GM12878 (cell line): ENCODE measurements around the gene LRIG3. TPM values are rescaled to one million over a fixed set of nuclear protein-coding genes. Genes with fewer than 3 reads are reported as not detected.

Experiments
- ATAC-seq: fragments of 200-7000 bp; cut with Tn5 transposase; 3 replicates; pipeline ENCODE4 v1.9.1; 2020; ENCODE audit warnings: mild to moderate bottlenecking, moderate library complexity
- BruUV-seq: library from RNA; stranded (reverse); fragments of 400-500 nt; replicated peaks from 2 replicates; lab custom pipeline; 2021; lab: Mats Ljungman, UMichigan
- CTCF ChIA-PET: fragments of 300-600 bp; sonication (Branson Sonifier 250); formaldehyde crosslinking; extraction: SDS; loops from one replicate; lab custom pipeline; 2021; ENCODE audit warnings: inconsistent platforms; lab: Yijun Ruan, JAX
- POLR2A ChIA-PET: fragments of 350-600 bp; formaldehyde crosslinking; extraction: SDS; loops from one replicate; lab custom pipeline; 2021; ENCODE audit warnings: inconsistent platforms; lab: Charles Lee
- RAD21 ChIA-PET: fragments of 300-600 bp; sonication (Branson Sonifier 250); formaldehyde crosslinking; loops from one replicate; lab custom pipeline; 2023; ENCODE audit warnings: antibody characterized with exemption; ENCODE audit not compliant: unreplicated experiment; lab: Charles Lee
- SMC1A ChIA-PET: fragments of 300-600 bp; sonication (Branson Sonifier 250); formaldehyde crosslinking; loops from one replicate; lab custom pipeline; 2023; ENCODE audit not compliant: unreplicated experiment, uncharacterized antibody; lab: Charles Lee
- DNase-seq: peaks from one replicate; pipeline ENCODE4 v3.0.0-alpha.2; 2011; ENCODE audit warnings: low read depth, low spot score
- FAIRE-seq: peaks from 3 replicates; lab custom pipeline; 2011; peaks lifted over from hg19 to GRCh38; lab: Jason Lieb, UNC
- H2AFZ ChIP-seq: 2 replicates; pipeline ENCODE4 v1.6.0; 2011; ENCODE audit warnings: low read depth, low read length, control low read depth; ENCODE audit not compliant: control insufficient read depth
- H3K27ac ChIP-seq: 2 replicates; pipeline ENCODE4 v1.5.1; 2011; ENCODE audit warnings: control low read depth; ENCODE audit not compliant: control insufficient read depth, insufficient read depth
- H3K27me3 ChIP-seq, 2 experiments: replicated peaks in 1 of 2; 2 replicates each; pipeline versions ENCODE4 v1.6.0 to v1.6.1; 2011; ENCODE audit warnings: low read length in 1 of 2; ENCODE audit not compliant: control insufficient read depth in 2 of 2, insufficient read depth in 2 of 2
- H3K36me3 ChIP-seq, 2 experiments: 2 replicates each; pipeline ENCODE4 v1.5.1; 2011; ENCODE audit warnings: low read length in 1 of 2; ENCODE audit not compliant: control insufficient read depth in 2 of 2, insufficient read depth in 2 of 2
- H3K4me1 ChIP-seq: 2 replicates; pipeline ENCODE4 v1.6.1; 2011; ENCODE audit warnings: mild to moderate bottlenecking, low read length, moderate library complexity, mixed read lengths; ENCODE audit not compliant: control insufficient read depth, insufficient read depth
- H3K4me2 ChIP-seq: 2 replicates; pipeline ENCODE4 v1.6.0; 2011; ENCODE audit warnings: control low read depth; ENCODE audit not compliant: control insufficient read depth, insufficient read depth
- H3K4me3 ChIP-seq: fragments of 200-600 bp; sonication (generic); 2 replicates; pipeline ENCODE4 v1.5.1; 2016
- H3K79me2 ChIP-seq: 2 replicates; pipeline ENCODE4 v1.6.0; 2011; ENCODE audit warnings: low read length; ENCODE audit not compliant: control insufficient read depth, insufficient read depth
- H3K9ac ChIP-seq: 2 replicates; pipeline ENCODE4 v1.8.0; 2011; ENCODE audit warnings: low read length, control low read depth, mixed read lengths; ENCODE audit not compliant: control insufficient read depth, insufficient read depth
- H3K9me3 ChIP-seq: replicated peaks from 3 replicates; pipeline ENCODE4 v1.5.1; 2011; ENCODE audit warnings: mild to moderate bottlenecking, low read length; ENCODE audit not compliant: control insufficient read depth, insufficient read depth
- H4K20me1 ChIP-seq: 2 replicates; pipeline ENCODE4 v1.6.0; 2011; ENCODE audit not compliant: control insufficient read depth, insufficient read depth
- GABPA ChIP-seq: IDR thresholded peaks from 2 replicates; pipeline ENCODE4 v1.6.1; 2014; ENCODE audit warnings: antibody characterized with exemption, low read depth, mild to moderate bottlenecking, inconsistent platforms
- GATAD2B ChIP-seq: fragments of 450-650 bp; conservative IDR thresholded peaks from 2 replicates; pipeline ENCODE4 v1.6.1; 2017; ENCODE audit warnings: low read depth, mild to moderate bottlenecking, moderate library complexity
- IRF5 ChIP-seq: fragments of 450-650 bp; IDR thresholded peaks from 2 replicates; pipeline ENCODE4 v1.6.1; 2017; ENCODE audit warnings: borderline replicate concordance
- KDM1A ChIP-seq: fragments of 200-600 bp; sonication (generic); IDR thresholded peaks from 2 replicates; pipeline ENCODE4 v1.6.1; 2016; ENCODE audit warnings: borderline replicate concordance
- MAX ChIP-seq: IDR thresholded peaks from 2 replicates; pipeline ENCODE4 v1.6.1; 2012; ENCODE audit warnings: low read depth, low read length, improper control_type of control experiment
- NR2C2 ChIP-seq: IDR thresholded peaks from 2 replicates; pipeline ENCODE4 v1.6.1; 2011; ENCODE audit warnings: borderline replicate concordance, low read depth; ENCODE audit not compliant: control insufficient read depth, insufficient read length
- USF1 ChIP-seq: IDR thresholded peaks from 2 replicates; pipeline ENCODE4 v1.6.1; 2011; ENCODE audit warnings: borderline replicate concordance, low read depth, mild to moderate bottlenecking, moderate library complexity, mixed read lengths, low read length; ENCODE audit not compliant: insufficient read depth; ENCODE audit errors: extremely low read length
- USF2 ChIP-seq: IDR thresholded peaks from 2 replicates; pipeline ENCODE4 v1.6.1; 2011; ENCODE audit warnings: low read depth, low read length, improper control_type of control experiment, borderline replicate concordance
- ZNF592 ChIP-seq: fragments of 450-650 bp; IDR thresholded peaks from 2 replicates; pipeline ENCODE4 v1.6.1; 2017; ENCODE audit warnings: mild to moderate bottlenecking, moderate library complexity
- WGBS: methylation state at CpG from one replicate; pipeline ENCODE4 v1.1.6; 2016; ENCODE audit warnings: low lambda C conversion rate; ENCODE audit not compliant: insufficient replicate concordance, insufficient coverage; ENCODE audit errors: missing lambda C conversion rate; 5-methylcytosine and 5-hydroxymethylcytosine counted together
- in situ Hi-C: fragments of 300-500 bp; cut with MboI; formaldehyde crosslinking; loops from 9 replicates; pipeline ENCODE4 v1.14.3; 2018; ENCODE audit warnings: mixed read lengths
- intact Hi-C: fragments of 100-400 bp; cut with micrococcal nuclease; formaldehyde crosslinking; loops from one replicate; pipeline ENCODE4 v1.14.2; 2022; ENCODE audit not compliant: unreplicated experiment
- polyA plus RNA-seq, 11 experiments: library from polyadenylated mRNA; depleted of rRNA in 4 of 11; unstranded in 6 of 11; stranded (reverse) in 5 of 11; fragments of >200 nt; fragmentation: Nextera tagmentation in 4 of 11; fragmentation: Illumina TruSeq in 1 of 11; extraction: Ambion mirVana in 4 of 11; extraction: Trizol in 1 of 11; gene quantifications; 1 replicate in 1 of 11; 2 replicates in 10 of 11; pipeline versions ENCODE4 v1.2.1 to v1.2.3, GENCODE V29; 2011 to 2016; ENCODE audit warnings: inconsistent platforms in 2 of 11, missing spikeins in 2 of 11, low read depth in 1 of 11
- total RNA-seq, 4 experiments: library from RNA; depleted of rRNA in 3 of 4; stranded (reverse); fragments of >200 nt in 3 of 4; fragmentation: Illumina TruSeq in 1 of 4; extraction: Trizol in 1 of 4; gene quantifications; 2 replicates each; pipeline versions ENCODE4 v1.2.1 to v1.2.3, GENCODE V29; 2013 to 2021

The LRIG3 gene
- total and polyA plus RNA-seq, 10 of the 15 experiments (the other 5 are each of a cell fraction or from before 2014, with no cell fraction given): 0.95 to 8.5 (median 5.0) TPM

GRCh38 chr12:58886474-58886873 is 33.8 kb downstream of the LRIG3 start:
- 30% methylated on average over 3 of the region's 3 CpGs for WGBS
- ChIA-PET SMC1A (no interaction called here), RAD21 (no interaction called here), CTCF (interaction anchor here (1.0 kb wide), 1 partner anchor 10 kb away, joined by 3 read pairs; no protein-coding TSS in a partner anchor), POLR2A (no interaction called here)
- no peaks in the 10 kb centered on the region; a peak in 2 of 4 replicates for H3K36me3 ChIP-seq
- H3K27me3 ChIP-seq: no peaks in the 10 kb centered on the region
- H3K79me2 ChIP-seq: no peaks in the 10 kb centered on the region
- H3K27ac ChIP-seq: no peak overlapping the region
- no peaks in the 10 kb centered on the region for H3K4me1 ChIP-seq
- no peak overlapping the region for H2AFZ ChIP-seq
- BruUV-seq: no TSS peak
- in situ Hi-C loops (no loop called here), intact Hi-C loops (no loop called here)
- no peaks in the 10 kb centered on the region for H4K20me1 ChIP-seq
- FAIRE-seq (no peak), DNase-seq (no peak), ATAC-seq (no peak)
- no peaks in the 10 kb centered on the region for H3K9me3 ChIP-seq
- no peak overlapping the region for H3K4me2 ChIP-seq
- TF ChIP-seq IRF5 (no peak), MAX (no peak)
- no peak overlapping the region for H3K9ac ChIP-seq
- H3K4me3 ChIP-seq: no peak overlapping the region

GRCh38 chr12:58884916-58885315 is 35.4 kb downstream of the LRIG3 start:
- Histone ChIP-seq H3K27me3 (no peaks in the 10 kb centered on the region), H3K9ac (no peak overlapping the region), H4K20me1 (no peaks in the 10 kb centered on the region), H3K79me2 (no peaks in the 10 kb centered on the region), H3K36me3 (no peaks in the 10 kb centered on the region; a peak in 2 of 4 replicates), H2AFZ (no peak overlapping the region), H3K4me2 (no peak overlapping the region), H3K4me1 (no peaks in the 10 kb centered on the region), H3K4me3 (no peak overlapping the region), H3K9me3 (no peaks in the 10 kb centered on the region), H3K27ac (no peak overlapping the region)
- DNase-seq (no peak), ATAC-seq (no peak), FAIRE-seq (no peak)
- in situ Hi-C loops: no loop called here
- intact Hi-C loops: no loop called here
- ChIA-PET CTCF (interaction anchor here (0.6 to 1.0 kb wide), 2 partner anchors 10 to 793 kb away, joined by 3 read pairs; no protein-coding TSS in a partner anchor), SMC1A (interaction anchor here (0.5 kb wide), 1 partner anchor 356 kb away, joined by 3 read pairs; no protein-coding TSS in a partner anchor), RAD21 (no interaction called here), POLR2A (no interaction called here)
- WGBS: 34% methylated on average over 4 of the region's 4 CpGs
- no TSS peak for BruUV-seq
- TF ChIP-seq NR2C2: no peak
- no peak for TF ChIP-seq GATAD2B
- TF ChIP-seq USF1: no peak
- TF ChIP-seq KDM1A: no peak
- no peak for TF ChIP-seq GABPA
- TF ChIP-seq USF2: no peak
- TF ChIP-seq ZNF592: no peak
